HG03521 (cell line): ENCODE results near the gene DNAJC12.
"Not testable (repeated sequence)": the region's sequence is repeated elsewhere in the genome, so short reads cannot be mapped to it uniquely, and the experiment has no call there.

Source experiments
- ATAC-seq: cut with Tn5 transposase; IDR thresholded peaks from one replicate; pipeline ENCODE4 v1.9.1; 2021; ENCODE audit warnings: mild to moderate bottlenecking, moderate library complexity; ENCODE audit not compliant: unreplicated experiment

Gene DNAJC12

GRCh38 chr10:67841737-67842136 lies 3.7 kb upstream of the DNAJC12 start:
- no peak for ATAC-seq

- ATAC-seq: no peak
Observed at GRCh38 chr10:67839951-67840350, 2.0 kb upstream of the DNAJC12 start.

- ATAC-seq: not testable (repeated sequence)
Observed at GRCh38 chr10:67839511-67839910, 1.5 kb upstream of the DNAJC12 start.

- no peak for ATAC-seq
Observed at GRCh38 chr10:67836972-67837371, 1.0 kb downstream of the DNAJC12 start.

- no peak for ATAC-seq
Observed at GRCh38 chr10:67836488-67836887, 1.5 kb downstream of the DNAJC12 start.

- ATAC-seq: not testable (repeated sequence)
Observed at GRCh38 chr10:67835541-67836394, 2.2 kb downstream of the DNAJC12 start.

GRCh38 chr10:67834375-67834774 lies 3.6 kb downstream of the DNAJC12 start:
- no peak for ATAC-seq

GRCh38 chr10:67827811-67828210 lies 10.2 kb downstream of the DNAJC12 start:
- ATAC-seq: no peak

- no peak for ATAC-seq
Observed at GRCh38 chr10:67819768-67820204, 18.2 kb downstream of the DNAJC12 start.

- ATAC-seq: no peak
Observed at GRCh38 chr10:67818323-67818722, 19.7 kb downstream of the DNAJC12 start.

- no peak for ATAC-seq
Observed at GRCh38 chr10:67816719-67817118, 21.3 kb downstream of the DNAJC12 start.

- no peak for ATAC-seq
Observed at GRCh38 chr10:67815571-67816059, 22.4 kb downstream of the DNAJC12 start.

- no peak for ATAC-seq
Observed at GRCh38 chr10:67812007-67812406, 26.0 kb downstream of the DNAJC12 start.

- no peak for ATAC-seq
Observed at GRCh38 chr10:67809107-67809506, 28.9 kb downstream of the DNAJC12 start.

GRCh38 chr10:67808704-67809103 lies 29.3 kb downstream of the DNAJC12 start:
- ATAC-seq: no peak

GRCh38 chr10:67807855-67808456 lies 30.0 kb downstream of the DNAJC12 start:
- ATAC-seq: no peak

GRCh38 chr10:67804395-67804678 lies 33.7 kb downstream of the DNAJC12 start:
- ATAC-seq: no peak

GRCh38 chr10:67803588-67804394 lies 34.2 kb downstream of the DNAJC12 start:
- no peak for ATAC-seq

GRCh38 chr10:67802767-67803538 lies 35.0 kb downstream of the DNAJC12 start:
- ATAC-seq: no peak

GRCh38 chr10:67801118-67801517 lies 36.9 kb downstream of the DNAJC12 start:
- no peak for ATAC-seq
